ENCODE data around the gene ZMIZ1. TPM values are rescaled to one million over a fixed set of nuclear protein-coding genes. Genes with fewer than 3 reads are reported as not detected.

Gene ZMIZ1
- total and polyA plus RNA-seq, 2 experiments from 2014 or later = 9.2 to 30.9 TPM

DNA sequence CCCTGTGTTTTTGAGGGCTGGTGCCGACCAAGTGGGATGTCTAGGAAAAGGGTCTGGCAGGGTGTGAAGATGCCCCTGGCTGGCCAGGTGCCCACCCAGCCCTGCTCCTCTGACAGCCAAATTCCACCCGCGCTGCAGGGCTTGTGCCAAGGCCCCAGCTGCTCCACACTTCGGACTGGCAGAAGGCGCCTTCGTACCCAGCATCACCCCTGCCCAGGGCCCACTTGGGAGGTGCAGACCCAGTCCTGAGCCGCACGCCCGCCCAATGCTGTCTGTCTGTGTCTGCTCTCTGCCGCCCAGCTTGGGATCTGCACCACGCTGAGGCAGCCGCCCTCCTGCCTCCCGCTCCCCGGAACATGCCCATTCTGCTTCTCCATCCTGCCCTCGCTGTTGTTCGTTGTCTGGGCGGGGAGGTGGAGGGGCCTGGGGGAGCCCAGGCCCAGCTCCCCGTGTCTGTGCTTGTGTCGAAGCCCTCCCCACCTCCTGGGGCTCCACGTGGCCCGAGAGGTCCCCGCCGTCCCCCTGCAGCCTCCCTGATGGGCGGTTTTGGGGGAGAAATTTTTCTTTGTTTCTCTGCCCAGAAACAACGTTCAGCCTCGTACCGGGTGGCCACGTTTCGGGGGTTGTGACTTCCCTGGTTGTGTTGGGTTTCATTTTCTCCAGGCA lies 241.6 kb downstream of the ZMIZ1 start:
- H3K4me2 ChIP-seq = no peak overlapping the region
- DNase-seq (ENCODE audit: low spot score) (no peak), ATAC-seq (no peak)
- H3K4me3 ChIP-seq = no peak overlapping the region
- TF ChIP-seq NANOG (IDR thresholded peaks at IDR 0.05; ENCODE audit: borderline replicate concordance) = no peak
- H3K9me2 ChIP-seq (ENCODE audit: insufficient read depth) = no peaks in the 10 kb centered on the region
- peaks cover 4% of the 10 kb centered on the region for H3K4me1 Mint-ChIP-seq
- H3K4me1 ChIP-seq (ENCODE audit: insufficient read depth) = no peaks in the 10 kb centered on the region
- H4K20me1 ChIP-seq (replicated peaks; ENCODE audit: insufficient read depth) = no peaks in the 10 kb centered on the region
- H3K27ac ChIP-seq (ENCODE audit: low read depth) = no peak overlapping the region
- H3K27me3 ChIP-seq (ENCODE audit: insufficient read depth) = no peaks in the 10 kb centered on the region
- H3K79me2 ChIP-seq (replicated peaks; ENCODE audit: insufficient read depth) = no peaks in the 10 kb centered on the region
- no peaks in the 10 kb centered on the region for H3F3A ChIP-seq (replicated peaks; ENCODE audit: low read depth)
- peaks cover 21% of the 10 kb centered on the region for H3K36me3 Mint-ChIP-seq (ENCODE audit: low read depth)
- no peak overlapping the region for H3K4me3 Mint-ChIP-seq
- peaks cover 4% of the 10 kb centered on the region; the same call in 1 of the 2 replicates for H3K36me3 ChIP-seq (ENCODE audit: insufficient read depth)
- no peak overlapping the region for H2AFZ ChIP-seq
- no peak overlapping the region for H3K27ac Mint-ChIP-seq
- H3K27me3 Mint-ChIP-seq (ENCODE audit: insufficient read depth, low read depth, poor library complexity) = peaks cover 18% of the 10 kb centered on the region
- H3K9me3 Mint-ChIP-seq = no peaks in the 10 kb centered on the region

DNA sequence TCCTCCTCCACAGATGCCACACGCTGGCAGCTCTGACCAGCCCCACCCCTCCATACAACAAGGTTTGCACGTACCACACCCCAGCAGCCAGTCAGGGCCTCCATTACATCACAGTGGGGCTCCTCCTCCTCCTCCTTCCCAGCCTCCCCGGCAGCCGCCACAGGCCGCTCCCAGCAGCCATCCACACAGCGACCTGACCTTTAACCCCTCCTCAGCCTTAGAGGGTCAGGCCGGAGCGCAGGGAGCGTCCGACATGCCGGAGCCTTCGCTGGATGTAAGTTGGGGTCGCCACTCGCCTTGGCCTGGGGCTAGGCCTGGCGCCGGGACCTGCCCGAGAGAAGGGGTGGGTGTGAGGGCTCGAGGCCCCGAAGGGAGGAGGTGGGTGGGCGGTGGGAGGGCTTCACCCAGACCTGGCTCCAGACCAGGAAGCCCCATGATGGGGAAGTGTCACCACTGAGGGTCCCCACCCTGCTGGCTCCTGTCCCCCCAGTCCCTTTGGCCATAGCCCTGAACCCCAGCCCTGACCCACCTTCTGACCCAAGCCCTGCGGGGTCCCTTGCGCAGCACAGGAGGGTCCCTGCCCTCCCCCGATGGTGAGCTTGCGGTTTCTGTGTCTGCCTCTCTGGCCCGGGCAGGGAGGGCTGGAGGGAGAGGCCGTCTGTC lies 242.3 kb downstream of the ZMIZ1 start:
- no peaks in the 10 kb centered on the region for H3K4me1 ChIP-seq (ENCODE audit: insufficient read depth)
- no peak for DNase-seq (ENCODE audit: low spot score)
- H2AFZ ChIP-seq = no peak overlapping the region
- H3K36me3 ChIP-seq (ENCODE audit: insufficient read depth) = peaks cover 4% of the 10 kb centered on the region; the same call in 1 of the 2 replicates
- H3K9me3 Mint-ChIP-seq = no peaks in the 10 kb centered on the region
- peaks cover 20% of the 10 kb centered on the region for H3K27me3 Mint-ChIP-seq (ENCODE audit: insufficient read depth, low read depth, poor library complexity)
- no peak overlapping the region for H3K4me3 Mint-ChIP-seq
- peaks cover 21% of the 10 kb centered on the region for H3K36me3 Mint-ChIP-seq (ENCODE audit: low read depth)
- H4K20me1 ChIP-seq (replicated peaks; ENCODE audit: insufficient read depth) = no peaks in the 10 kb centered on the region
- H3F3A ChIP-seq (replicated peaks; ENCODE audit: low read depth) = no peaks in the 10 kb centered on the region
- H3K9me2 ChIP-seq (ENCODE audit: insufficient read depth) = no peaks in the 10 kb centered on the region
- H3K79me2 ChIP-seq (replicated peaks; ENCODE audit: insufficient read depth) = no peaks in the 10 kb centered on the region
- peaks cover 10% of the 10 kb centered on the region for H3K4me1 Mint-ChIP-seq
- no peak overlapping the region for H3K27ac ChIP-seq (ENCODE audit: low read depth)
- no peak overlapping the region for H3K4me2 ChIP-seq
- TF ChIP-seq ZNF331 (CRISPR knock-in tag; IDR thresholded peaks at IDR 0.05; ENCODE audit: low read depth) = no peak
- no peak overlapping the region for H3K4me3 ChIP-seq
- no peaks in the 10 kb centered on the region for H3K27me3 ChIP-seq (ENCODE audit: insufficient read depth)
- no peak overlapping the region for H3K27ac Mint-ChIP-seq
- ATAC-seq = no peak

DNA sequence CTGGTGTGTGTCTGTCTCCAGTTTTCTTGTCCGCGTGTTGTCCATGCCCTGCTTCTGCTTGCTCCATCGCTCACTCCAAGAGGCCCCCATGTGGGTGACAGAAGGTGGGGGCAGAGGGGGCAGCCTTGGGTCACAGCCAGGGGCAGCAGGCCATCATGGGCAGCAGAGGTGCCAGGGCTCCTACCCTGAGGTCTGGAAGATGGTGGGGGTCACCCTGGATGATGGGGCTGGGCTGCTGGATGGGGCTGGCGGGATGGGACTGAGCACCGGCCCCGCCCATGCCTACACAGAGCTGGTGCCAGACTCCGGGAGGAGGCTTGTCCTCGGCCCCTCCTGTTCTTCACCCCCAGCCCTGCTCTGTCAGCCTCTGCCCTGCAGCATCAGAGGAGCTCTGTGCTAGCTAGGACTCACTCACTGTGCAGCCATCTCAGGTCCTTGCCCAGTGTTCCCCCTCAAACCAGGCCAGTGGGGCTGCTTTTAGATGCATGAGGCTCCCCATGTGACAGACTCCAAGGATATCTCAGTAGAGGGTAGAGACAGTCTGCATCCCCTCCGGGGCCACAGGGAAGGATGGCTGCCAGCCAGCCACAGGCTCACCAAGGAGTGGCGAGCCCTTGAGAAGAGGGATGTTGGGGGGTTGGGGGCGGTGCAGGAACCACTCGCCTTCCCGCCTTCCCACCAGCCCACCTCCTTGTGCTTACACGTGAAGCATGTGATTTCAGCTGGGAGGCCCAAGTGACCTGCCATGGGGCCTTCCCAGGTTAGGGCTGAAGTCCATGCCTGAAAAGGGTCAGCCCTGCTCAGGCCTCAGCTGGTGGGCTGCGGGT lies 243.0 kb downstream of the ZMIZ1 start:
- no peak overlapping the region for H3K27ac ChIP-seq (ENCODE audit: low read depth)
- no peak for DNase-seq (ENCODE audit: low spot score)
- H3K27me3 ChIP-seq (ENCODE audit: insufficient read depth) = no peaks in the 10 kb centered on the region
- H4K20me1 ChIP-seq (replicated peaks; ENCODE audit: insufficient read depth) = no peaks in the 10 kb centered on the region
- H3K4me3 Mint-ChIP-seq = no peak overlapping the region
- no peak overlapping the region for H2AFZ ChIP-seq
- no peak for TF ChIP-seq STAT1 (IDR thresholded peaks at IDR 0.05; ENCODE audit: unreplicated experiment)
- TF ChIP-seq POLR2AphosphoS5 (IDR thresholded peaks at IDR 0.05; ENCODE audit: low read depth) = no peak
- TF ChIP-seq, protein P1, sequence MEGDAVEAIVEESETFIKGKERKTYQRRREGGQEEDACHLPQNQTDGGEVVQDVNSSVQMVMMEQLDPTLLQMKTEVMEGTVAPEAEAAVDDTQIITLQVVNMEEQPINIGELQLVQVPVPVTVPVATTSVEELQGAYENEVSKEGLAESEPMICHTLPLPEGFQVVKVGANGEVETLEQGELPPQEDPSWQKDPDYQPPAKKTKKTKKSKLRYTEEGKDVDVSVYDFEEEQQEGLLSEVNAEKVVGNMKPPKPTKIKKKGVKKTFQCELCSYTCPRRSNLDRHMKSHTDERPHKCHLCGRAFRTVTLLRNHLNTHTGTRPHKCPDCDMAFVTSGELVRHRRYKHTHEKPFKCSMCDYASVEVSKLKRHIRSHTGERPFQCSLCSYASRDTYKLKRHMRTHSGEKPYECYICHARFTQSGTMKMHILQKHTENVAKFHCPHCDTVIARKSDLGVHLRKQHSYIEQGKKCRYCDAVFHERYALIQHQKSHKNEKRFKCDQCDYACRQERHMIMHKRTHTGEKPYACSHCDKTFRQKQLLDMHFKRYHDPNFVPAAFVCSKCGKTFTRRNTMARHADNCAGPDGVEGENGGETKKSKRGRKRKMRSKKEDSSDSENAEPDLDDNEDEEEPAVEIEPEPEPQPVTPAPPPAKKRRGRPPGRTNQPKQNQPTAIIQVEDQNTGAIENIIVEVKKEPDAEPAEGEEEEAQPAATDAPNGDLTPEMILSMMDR (conservative IDR thresholded peaks at IDR 0.05; ENCODE audit: low read depth in 2 of 2) = no peak
- TF ChIP-seq JUNB (IDR thresholded peaks at IDR 0.05; ENCODE audit: unreplicated experiment) = no peak
- TF ChIP-seq EZH2phosphoT487 (IDR thresholded peaks at IDR 0.05; ENCODE audit: unreplicated experiment) = no peak
- H3K79me2 ChIP-seq (replicated peaks; ENCODE audit: insufficient read depth) = no peaks in the 10 kb centered on the region
- H3K36me3 Mint-ChIP-seq (ENCODE audit: low read depth) = peaks cover 19% of the 10 kb centered on the region
- H3K36me3 ChIP-seq (ENCODE audit: insufficient read depth) = peaks cover 4% of the 10 kb centered on the region; the same call in 1 of the 2 replicates
- no peak overlapping the region for H3K4me2 ChIP-seq
- H3K27ac Mint-ChIP-seq = no peak overlapping the region
- H3K4me1 ChIP-seq (ENCODE audit: insufficient read depth) = no peaks in the 10 kb centered on the region
- H3F3A ChIP-seq (replicated peaks; ENCODE audit: low read depth) = no peaks in the 10 kb centered on the region
- ATAC-seq = no peak
- H3K4me3 ChIP-seq = no peak overlapping the region
- peaks cover 21% of the 10 kb centered on the region for H3K27me3 Mint-ChIP-seq (ENCODE audit: insufficient read depth, low read depth, poor library complexity)
- peaks cover 14% of the 10 kb centered on the region for H3K4me1 Mint-ChIP-seq
- H3K9me3 Mint-ChIP-seq = no peaks in the 10 kb centered on the region
- no peaks in the 10 kb centered on the region for H3K9me2 ChIP-seq (ENCODE audit: insufficient read depth)

Data from GM23338 (cell line).